HG02759 (cell line): ENCODE data around the gene CCDC6.
"Not testable (repeated sequence)": the region's sequence is repeated elsewhere in the genome, so short reads cannot be mapped to it uniquely, and the experiment has no call there.

Source experiments
- ATAC-seq: cut with Tn5 transposase; IDR thresholded peaks from one replicate; pipeline ENCODE4 v1.9.1; 2021; ENCODE audit warnings: mild to moderate bottlenecking, moderate library complexity; ENCODE audit not compliant: unreplicated experiment

The CCDC6 gene

DNA sequence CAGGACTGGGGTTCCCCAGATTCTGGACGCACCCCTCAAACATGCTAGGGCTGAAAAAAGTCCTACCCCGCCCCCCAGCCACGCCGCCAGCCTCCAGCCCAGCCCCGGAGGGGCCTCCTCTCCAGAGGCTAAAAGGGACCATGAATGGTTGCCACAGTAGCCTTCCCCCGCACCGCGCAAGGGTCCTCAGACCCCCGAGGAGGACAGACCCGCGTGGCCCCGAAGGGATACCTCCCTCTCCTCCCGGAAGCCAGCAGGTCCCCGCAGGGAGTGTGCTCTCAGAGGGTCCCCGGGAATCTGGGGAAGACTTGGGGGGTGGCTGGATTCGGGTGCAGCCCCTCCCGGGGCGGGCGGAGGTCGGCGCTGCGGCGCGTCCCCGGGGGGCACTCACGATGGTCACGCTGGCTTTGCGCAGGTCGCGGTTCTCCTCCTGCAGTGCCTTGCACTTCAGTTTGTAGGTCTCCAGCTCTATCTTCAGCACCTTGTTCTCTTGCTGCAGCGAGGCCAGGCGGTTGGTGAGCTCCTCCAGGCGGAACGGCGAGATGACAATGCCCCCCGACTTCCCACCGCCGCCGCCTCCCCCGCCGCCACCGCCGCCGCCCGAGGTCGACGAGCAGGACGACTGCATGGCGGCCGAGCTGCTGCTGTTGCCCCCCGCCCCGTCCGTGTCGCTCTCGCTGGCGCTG, 482 bp downstream of the CCDC6 start:
- ATAC-seq = no peak

DNA sequence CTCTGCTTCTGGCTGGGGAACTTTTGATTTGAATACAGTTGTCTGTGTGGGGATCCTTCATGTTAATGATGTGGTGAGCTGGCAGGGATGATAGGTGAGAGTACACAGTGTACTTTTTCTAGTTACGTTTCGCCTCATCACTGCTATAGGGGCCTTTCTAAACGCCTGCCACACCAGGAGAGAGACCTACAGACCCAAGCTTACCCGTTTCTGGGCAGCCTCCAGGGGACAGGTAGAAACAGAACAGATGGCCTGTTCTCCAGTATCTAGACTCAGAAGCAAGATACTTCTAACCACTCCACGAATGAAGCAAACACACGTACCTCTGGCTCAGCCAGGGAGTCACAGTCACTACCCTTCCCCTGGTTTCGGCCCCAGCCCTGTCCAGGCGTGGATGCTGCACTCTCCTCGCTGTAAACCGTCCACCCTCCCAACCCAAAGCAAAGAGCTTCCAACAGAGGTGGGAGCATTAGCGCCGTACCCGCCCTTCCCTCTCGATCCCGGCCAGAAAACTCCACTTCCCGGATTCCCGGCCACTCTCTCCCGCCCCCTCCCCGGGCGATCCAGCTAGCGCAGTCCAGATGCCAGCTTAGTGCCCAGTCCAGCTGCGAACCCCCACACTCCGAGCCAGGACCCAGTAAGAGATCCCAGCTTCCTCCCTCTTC, 1.2 kb downstream of the CCDC6 start:
- ATAC-seq = peak; percentile 51

DNA sequence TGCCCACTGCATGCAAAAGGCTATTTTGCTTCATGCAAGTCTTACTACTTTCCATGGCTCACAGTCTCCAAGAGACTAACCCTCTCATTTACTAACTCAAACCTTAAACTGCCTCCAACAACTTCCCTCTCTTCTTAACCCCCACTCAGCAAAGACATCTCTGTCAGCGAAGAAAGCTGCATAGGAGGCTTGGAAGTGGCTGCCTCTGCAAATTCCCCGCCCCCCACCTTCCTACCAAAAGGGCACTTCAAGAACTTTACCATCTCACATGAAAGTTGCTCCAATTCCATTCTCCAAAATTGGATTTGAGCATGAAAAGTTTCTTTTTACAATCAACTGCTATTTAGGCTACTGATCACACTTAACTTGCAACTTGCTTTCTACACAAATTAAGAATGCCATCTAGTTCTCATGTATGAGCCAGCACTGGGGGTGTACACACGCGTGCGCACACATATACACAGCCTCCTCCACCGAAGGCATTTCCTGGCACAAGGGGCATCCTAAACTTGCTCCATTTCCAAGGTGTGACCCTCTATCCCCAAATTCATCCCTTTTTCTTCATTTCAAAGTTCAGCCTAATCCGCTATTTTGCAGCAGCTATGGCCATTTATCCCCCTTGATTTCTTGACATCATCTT, 1.8 kb downstream of the CCDC6 start:
- no peak for ATAC-seq

DNA sequence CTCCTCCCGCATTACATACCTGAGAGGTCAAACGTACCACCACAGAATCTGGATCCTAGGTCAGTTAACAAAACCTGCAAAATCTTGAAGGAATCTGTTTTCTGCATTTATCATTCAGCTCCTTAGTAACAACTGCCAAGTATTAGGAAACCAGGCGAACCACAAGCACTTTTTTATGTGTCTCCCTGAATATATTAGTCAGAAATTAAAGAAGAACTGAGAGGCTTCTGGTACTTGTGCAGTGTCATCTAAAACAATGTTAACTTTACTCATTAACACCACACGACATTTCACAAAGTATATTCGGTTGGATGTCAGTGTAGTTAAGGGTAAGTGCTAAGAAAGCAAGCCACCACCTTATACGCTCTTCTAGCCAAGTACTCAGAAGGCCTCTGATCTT, 2.5 kb downstream of the CCDC6 start:
- ATAC-seq = no peak

DNA sequence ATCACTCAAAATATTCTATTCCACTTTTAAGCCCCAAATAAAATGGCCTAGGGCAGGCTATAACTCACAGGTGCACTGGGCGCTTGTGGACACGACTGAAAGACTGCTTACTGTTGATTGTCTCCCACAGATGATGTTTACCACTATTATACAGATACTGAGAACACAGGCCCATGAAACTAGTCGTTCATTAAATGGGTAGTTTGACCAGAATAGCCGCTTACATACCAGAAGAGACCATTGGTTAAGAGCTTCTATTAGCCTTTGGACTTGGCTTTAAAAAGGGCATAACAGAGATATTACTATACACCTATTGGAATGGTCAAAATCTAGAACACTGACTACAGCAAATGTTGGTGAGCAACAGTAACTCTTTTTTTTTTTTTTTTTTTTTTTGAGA, 4.3 kb downstream of the CCDC6 start:
- no peak for ATAC-seq

DNA sequence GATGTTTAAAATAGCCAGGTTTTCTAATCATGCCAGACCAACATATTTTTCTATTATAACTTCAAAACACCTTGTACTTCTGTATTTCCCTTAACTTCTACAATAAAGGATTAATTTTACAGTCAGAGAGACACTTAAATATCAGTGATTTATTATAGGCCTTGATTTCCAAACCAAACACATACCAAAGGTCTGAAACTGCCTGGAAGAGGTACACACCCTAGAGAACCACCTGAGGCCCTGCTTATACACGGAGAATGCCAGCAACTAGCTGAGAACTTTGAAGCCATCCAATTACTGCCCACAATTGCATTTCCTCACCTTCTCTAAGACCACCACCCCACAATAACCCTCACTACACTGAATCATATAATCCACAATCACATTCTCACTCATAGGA, 4.9 kb downstream of the CCDC6 start:
- no peak for ATAC-seq

DNA sequence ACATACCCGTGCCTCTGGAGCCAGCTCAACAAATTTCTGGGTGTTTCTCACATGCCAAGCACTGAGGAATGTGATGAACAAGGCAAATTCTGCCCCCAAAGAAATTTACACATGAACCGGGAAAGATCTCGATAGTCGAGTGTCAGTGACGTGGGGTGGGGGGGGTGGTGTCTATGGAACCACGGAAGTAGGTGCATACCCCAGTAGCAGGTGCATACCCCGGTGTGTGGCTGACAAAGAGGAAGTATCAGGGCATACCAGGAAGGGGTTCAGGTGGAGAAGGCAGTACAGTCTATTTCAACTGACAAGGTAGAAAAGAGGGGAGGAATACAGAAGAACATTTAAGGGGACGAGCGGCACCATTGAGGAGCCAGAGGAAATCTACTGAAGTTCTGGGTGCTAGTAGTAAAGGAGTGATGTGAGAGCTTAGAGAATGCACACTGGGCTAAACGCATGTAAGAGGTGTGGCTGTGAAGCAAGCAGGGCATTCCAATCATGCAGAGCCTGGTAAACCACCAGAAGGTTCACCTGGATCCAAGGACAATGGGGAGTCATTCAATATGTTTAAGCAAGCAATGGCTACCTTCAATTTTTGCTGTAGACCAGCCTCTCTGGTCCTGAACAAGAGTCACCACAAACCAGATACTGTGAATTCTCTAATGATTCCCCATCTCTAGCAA, 6.2 kb downstream of the CCDC6 start:
- no peak for ATAC-seq

DNA sequence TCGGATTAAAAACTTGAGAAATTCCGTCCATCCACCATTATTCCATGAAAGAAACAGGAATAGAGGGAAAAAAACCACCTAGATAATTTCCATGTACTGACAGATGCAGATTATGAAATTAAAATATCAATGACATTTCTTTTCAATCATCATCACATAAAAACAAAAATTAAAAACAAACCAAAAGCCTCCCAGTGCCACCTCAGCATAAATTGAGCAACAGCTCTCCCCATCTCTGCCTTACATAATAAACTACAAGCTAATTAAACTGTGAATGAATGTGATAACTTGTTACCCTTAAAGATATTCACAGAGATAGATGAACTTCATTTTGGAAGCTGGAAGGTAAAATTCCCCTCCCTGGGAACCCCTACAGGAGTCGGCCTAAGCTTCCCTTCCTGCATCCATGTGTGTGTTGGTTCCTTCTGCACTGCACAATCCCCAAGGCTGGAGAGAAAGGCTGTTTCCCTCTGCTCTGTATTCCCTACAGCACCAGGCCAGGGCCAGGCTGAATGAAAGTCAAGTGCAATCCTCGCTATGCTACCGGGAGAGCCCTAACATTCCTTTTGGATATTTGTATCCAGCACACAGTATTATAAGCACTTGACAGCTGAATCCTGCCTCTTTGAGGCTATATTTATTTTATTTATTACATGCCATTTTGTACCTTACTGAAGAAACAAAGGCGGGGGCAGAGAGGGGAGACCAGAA, 8.1 kb downstream of the CCDC6 start:
- no peak for ATAC-seq

DNA sequence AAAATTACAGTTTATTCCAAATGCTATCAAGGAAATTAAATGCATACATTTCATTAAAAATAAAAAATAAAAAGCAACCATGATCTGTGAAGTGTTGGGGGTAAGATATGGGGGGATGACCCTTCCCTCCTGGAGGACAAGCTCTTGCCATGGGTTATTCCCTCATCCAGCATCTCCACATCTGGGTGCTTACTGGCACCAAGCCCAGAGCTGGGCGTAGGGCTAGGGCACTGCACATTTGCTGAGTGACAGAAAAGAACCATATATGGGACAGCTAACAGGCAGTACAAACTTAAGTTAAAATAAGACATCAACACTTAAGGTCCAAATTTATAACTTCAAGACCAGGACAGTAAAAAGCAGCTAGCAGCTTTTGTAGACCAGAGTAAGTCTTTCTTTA, 10.2 kb downstream of the CCDC6 start:
- no peak for ATAC-seq

DNA sequence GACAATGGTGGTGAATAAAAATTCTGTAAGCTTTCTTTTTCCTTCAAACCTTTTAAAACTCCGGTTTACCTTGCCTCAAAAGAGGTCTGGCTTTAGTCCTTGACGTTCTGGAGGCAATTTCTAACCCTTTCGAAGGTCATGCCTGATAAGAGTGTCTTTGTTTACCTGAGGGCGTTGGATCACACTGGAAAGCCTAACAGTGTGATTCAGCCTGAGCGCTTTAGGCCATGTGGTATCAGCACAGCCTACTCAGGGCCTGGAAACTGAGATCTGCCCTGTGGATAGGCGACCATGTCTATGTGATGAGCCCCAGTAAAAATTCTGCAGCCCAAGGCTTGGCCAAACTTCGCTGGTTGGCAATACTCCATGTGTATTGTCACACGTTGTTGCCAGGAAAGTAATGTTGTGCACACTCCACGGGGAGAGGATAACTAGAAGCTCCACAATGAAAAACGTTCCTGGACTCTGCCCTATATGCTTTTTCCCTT, 10.7 kb downstream of the CCDC6 start:
- ATAC-seq = no peak

DNA sequence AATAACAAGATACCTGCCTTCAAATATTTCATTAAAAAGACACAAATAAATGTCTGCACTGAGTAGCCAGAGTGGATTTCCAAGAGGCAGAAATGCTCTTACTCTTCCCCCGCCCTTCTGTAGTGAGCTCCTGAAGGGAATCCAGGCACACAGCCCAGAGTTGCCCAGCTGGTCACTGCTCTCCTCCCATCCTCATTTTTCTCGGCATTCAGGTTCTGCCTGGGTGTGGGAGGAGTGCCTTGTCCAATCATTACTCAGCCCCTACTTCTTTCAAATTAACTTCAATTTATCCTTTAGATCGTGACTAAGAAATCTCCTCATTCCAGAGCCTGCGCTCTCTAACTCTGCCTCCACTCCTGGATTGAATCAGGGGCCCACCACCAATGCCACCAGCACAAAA, 12.2 kb downstream of the CCDC6 start:
- no peak for ATAC-seq

DNA sequence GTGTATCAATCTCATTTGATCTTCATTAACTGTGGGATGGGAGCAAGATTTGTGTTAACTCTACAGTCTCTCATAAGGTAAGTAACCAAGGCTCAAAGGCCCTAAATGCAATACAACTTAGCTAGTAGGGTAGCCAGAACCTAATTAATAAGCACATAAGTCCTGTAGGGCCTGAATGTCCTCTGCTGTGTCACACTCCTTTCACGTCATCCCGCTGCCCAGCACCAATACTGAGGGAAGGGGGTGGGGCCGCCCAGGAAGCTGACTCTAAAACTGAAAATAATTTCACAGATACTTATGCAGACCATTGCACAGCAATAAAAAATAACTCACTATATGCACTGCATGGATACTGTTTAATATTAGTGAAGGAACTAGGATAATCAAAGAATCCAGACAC, 13.7 kb downstream of the CCDC6 start:
- no peak for ATAC-seq

DNA sequence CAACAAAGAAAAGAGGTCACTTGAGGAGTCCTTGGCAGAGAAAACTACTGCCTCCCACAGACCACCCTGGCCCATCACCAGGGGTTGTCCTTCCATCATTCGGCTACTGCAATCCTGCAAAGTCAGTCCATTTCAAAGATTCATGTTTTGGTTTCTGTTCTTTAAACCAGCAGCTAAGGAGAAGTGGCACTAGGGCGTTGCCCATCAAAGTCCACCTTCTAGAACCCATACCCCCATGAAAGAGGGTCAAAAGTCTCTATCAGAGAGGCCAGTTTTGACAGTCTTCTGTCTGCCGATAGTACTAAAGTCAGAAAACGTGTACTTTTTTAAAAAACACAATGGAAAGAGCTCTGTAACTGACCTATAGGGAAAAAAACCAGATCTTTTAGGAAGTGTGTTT, 14.4 kb downstream of the CCDC6 start:
- no peak for ATAC-seq

DNA sequence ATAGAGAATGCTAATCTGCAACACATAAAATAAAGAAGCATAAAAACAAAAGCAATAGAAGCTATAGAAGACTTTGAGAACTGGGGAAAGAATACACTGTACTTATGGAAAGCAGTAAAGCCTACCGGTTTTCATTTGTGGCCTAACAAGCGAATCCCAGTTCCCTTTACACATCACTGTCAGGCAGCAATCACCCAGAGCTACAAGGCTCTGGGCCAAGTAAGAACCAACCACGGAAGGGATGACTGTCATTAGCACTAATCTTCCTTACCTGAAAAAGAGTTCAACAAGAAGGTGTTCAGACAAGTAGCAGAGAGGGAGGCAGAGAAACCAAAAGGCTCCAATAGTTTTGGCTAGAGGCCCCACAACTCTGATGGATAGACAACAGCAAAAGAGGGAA, 15.0 kb downstream of the CCDC6 start:
- ATAC-seq = peak; percentile 49

DNA sequence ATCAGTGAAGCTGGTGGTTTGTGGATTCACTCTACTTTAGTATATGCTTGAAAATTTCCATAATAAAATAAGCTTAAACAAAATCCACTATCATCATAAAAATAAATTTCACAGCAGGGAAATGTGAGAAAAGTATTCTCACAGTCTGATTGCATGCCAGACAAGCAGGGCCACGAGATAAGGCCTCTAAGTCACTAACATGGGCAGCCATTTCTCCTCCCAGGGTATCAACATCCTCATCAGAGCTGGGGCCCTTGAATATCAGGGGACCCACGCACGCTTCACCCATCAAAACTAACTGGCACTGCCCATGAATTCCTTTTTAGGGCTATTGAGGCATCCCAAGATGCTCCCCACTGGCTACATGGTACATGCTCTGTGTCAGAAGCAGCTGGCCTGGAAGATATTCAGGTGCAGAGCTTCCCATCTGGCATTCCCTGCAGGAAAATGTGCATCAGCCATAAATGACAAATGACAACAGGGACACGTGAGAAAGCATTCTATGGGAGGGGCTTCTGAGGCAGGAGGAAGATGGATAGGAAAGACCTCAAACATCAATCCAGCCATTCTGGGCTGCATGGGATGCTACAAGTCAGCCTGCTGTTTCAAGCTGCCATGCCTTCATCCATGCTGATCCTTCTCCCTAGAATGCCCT, 17.4 kb downstream of the CCDC6 start:
- ATAC-seq = no peak

DNA sequence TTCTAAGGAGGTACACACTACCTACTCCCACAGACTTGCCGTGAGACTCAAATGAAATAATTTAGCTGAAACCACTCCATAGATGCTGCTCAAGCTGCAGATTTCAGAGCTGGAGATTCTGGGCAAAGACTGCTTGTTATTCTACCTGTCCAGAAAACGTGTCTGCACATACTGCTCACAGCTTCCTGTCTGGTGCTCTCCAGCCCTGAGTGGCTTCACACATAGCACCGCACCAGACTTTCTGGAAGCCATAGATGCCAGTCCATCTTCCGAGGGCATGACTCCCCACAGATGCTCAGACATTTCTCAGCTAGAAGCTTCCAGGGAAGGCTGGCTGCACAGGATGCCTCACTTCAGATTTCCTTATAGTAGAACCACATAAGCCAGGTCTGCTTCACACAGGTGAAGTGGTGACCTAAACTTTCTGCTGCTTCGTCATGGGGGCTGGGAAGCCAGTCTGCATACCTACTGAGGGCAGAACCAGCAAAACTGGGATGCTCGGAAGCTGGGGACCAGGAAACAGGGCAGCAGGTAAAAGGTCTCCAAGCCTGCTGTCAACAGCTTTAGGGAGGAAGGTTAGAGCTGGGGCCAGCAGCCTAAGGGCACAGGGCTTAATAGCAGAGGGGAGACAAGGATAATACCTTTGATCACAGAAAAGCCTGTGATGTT, 18.2 kb downstream of the CCDC6 start:
- no peak for ATAC-seq

DNA sequence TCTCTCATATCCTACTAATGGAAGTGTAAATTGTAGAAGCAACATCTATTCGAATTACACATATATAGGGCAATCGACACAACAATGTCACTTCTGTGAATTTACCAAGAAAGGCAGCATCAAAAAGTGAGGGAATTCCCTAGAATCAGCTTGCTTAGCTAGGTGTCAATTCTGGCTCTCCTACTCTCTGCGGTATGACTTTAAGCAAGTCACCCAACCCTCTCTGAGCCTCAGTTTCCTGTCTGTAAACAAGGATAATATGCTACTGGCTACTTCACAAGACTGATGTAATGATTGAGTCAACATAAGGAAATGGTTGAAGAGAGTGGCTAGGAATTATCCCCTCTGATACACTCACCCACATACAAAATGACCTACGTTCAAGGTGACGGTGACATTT, 19.4 kb downstream of the CCDC6 start:
- no peak for ATAC-seq

DNA sequence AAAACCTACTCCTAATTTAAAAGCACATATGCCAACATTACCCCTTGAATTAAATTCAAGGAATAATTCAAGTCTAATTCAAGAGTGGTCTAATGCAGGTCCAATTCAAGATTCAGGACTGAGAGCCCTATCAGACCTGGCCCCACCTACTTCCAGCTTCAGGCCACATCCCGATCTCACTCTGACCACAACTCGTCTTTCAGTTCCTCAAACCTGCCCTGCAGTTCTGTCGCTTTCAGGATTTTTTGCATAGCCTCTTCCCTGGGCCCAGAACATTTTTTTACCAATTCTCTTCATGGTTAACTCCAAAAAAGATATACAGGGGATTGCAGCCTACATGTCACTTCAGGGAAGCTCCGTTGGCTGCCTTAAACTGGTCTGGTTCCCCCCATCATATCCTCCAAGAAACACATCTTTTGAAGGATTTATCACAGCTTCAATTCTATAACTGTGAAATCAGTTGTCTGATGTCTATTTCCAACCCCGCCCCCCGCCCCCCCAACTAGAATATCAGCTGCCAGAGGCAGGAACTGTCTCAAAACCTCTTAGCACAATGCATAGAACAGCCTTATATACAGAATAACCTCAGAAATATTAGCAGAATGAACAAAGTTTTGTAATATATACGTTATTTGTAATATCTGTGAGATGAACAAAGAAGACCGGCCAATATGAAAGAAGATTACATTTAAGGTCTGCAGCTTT, 20.8 kb downstream of the CCDC6 start:
- peak; percentile 74 for ATAC-seq

DNA sequence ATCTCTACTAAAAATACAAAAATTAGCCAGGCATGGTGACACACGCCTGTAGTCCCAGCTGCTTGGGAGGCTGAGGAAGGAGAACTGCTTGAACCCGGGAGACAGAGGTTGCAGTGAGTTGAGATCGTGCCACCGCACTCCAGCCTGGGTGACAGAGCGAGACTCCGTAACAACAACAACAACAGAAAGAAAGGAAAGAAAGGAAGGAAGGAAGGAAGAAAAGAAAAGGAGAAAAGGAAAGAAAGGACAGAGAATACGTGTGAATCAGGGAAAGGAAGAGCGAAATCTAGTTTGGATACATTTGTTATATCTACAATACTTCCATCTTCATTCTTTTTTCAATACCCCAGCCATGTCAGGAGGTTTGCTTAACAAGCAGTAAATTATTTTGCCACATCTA, 21.5 kb downstream of the CCDC6 start:
- ATAC-seq = not testable (repeated sequence)
